Body of pancreas (tissue), 4 donors: ENCODE results near the gene PRR5L.

Experiments
- POLR2A ChIP-seq, 3 donors: fragments of 450-650 bp; IDR thresholded peaks; one replicate each; pipeline ENCODE4 v1.6.1; 2016; ENCODE audit warnings: antibody characterized with exemption in 3 of 3, mild to moderate bottlenecking in 2 of 3
- TF ChIP-seq, protein P1 (sequence below), 7 experiments: fragments of 450-650 bp in 4 of 7; fragments of 200-600 bp in 3 of 7; sonication (generic) in 3 of 7; IDR thresholded peaks; one replicate each; pipeline ENCODE4 v1.5.1; 2016 to 2019; ENCODE audit warnings: antibody characterized with exemption in 7 of 7

DNA sequence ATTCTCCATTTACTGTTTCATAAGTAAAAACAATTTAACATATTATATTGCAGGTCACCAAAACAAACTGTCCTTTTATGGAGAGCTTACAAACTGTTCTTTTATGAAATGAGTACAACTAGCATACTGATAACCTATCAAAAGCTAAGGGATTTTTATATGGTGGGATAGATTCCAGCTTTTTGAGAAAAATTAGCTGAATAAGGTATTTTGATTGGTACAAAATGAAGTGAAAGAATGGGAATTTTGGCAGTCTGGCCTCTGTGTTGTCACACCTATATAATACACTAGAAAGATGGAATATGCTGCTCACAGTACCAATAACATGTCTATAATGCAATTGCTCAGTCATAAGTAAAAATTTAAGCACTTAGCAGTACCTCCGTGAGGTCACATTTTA is 202.6 kb downstream of the PRR5L start:
- TF ChIP-seq, protein P1, sequence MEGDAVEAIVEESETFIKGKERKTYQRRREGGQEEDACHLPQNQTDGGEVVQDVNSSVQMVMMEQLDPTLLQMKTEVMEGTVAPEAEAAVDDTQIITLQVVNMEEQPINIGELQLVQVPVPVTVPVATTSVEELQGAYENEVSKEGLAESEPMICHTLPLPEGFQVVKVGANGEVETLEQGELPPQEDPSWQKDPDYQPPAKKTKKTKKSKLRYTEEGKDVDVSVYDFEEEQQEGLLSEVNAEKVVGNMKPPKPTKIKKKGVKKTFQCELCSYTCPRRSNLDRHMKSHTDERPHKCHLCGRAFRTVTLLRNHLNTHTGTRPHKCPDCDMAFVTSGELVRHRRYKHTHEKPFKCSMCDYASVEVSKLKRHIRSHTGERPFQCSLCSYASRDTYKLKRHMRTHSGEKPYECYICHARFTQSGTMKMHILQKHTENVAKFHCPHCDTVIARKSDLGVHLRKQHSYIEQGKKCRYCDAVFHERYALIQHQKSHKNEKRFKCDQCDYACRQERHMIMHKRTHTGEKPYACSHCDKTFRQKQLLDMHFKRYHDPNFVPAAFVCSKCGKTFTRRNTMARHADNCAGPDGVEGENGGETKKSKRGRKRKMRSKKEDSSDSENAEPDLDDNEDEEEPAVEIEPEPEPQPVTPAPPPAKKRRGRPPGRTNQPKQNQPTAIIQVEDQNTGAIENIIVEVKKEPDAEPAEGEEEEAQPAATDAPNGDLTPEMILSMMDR (IDR thresholded peaks at IDR 0.05) = no peak
- no peak for TF ChIP-seq POLR2A (IDR thresholded peaks at IDR 0.05)
